ENCODE data around the gene APP. TPM values are rescaled to one million over a fixed set of nuclear protein-coding genes. Genes with fewer than 3 reads are reported as not detected.

APP gene
- total and polyA plus RNA-seq, 3 donors from 2014 or later, result 390 to 670 (median 409) TPM

DNA sequence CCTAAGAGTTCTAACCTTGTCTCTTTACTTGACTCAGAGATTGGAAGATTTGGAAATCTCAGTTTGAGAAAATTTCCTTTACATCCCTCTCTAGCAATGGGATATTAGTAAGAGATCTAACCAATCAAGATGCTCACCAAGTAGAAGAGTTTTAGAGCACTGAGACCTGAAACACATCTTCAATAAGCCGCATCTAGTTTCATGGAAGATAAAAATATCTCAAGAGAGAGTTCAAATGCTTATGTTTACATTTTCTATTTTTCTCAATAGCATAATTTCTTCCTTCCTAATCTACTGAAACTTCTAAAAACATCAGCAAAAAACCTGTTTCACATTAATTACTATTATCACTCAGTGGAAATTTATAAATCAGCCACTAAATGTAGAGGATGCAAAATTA is 165.1 kb downstream of the APP start:
- no peak overlapping the region for H3K27ac ChIP-seq
- no peaks in the 10 kb centered on the region for H3K27me3 ChIP-seq
- no peak overlapping the region for H3K4me3 ChIP-seq
- H3K36me3 ChIP-seq (ENCODE audit: low read depth, missing control alignments), result no peaks in the 10 kb centered on the region
- no peak for TF ChIP-seq POLR2A (IDR thresholded peaks at IDR 0.05)
- TF ChIP-seq, protein P1, sequence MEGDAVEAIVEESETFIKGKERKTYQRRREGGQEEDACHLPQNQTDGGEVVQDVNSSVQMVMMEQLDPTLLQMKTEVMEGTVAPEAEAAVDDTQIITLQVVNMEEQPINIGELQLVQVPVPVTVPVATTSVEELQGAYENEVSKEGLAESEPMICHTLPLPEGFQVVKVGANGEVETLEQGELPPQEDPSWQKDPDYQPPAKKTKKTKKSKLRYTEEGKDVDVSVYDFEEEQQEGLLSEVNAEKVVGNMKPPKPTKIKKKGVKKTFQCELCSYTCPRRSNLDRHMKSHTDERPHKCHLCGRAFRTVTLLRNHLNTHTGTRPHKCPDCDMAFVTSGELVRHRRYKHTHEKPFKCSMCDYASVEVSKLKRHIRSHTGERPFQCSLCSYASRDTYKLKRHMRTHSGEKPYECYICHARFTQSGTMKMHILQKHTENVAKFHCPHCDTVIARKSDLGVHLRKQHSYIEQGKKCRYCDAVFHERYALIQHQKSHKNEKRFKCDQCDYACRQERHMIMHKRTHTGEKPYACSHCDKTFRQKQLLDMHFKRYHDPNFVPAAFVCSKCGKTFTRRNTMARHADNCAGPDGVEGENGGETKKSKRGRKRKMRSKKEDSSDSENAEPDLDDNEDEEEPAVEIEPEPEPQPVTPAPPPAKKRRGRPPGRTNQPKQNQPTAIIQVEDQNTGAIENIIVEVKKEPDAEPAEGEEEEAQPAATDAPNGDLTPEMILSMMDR (IDR thresholded peaks at IDR 0.05), result no peak
- intact Hi-C loops (cut with DNase I; ENCODE audit: low total_unique reads), result no loop called here
- peaks cover 5% of the 10 kb centered on the region for H3K4me1 ChIP-seq
- WGBS, 2 donors, result 92 to 98% methylated on average over 1 of the region's 1 CpG
- no peak for DNase-seq
- no peaks in the 10 kb centered on the region for H3K9me3 ChIP-seq

DNA sequence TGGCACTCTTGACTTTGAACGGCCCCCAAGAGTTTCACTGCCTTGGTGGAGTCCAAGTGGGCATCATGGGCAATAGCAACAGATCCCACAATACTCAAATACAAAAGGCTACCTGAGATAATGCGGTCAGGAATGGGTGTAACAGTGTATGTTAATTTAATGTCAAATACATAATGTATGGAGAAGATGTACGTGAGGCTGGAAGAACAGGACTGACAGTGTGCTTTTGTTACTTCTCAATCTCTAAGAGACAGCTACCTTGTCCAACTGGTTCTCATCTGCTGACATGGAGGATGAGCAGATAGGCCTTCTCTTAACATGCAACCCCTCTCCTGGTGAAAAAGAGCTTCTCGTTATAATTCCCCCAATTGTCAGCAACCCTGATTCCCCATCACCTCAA is 167.2 kb downstream of the APP start:
- TF ChIP-seq, protein P1 (IDR thresholded peaks at IDR 0.05), result no peak
- TF ChIP-seq POLR2A (IDR thresholded peaks at IDR 0.05), result no peak
- Histone ChIP-seq H3K9me3 (no peaks in the 10 kb centered on the region), H3K27me3 (no peaks in the 10 kb centered on the region), H3K4me1 (peaks cover 5% of the 10 kb centered on the region), H3K27ac (no peak overlapping the region), H3K36me3 (ENCODE audit: low read depth, missing control alignments) (no peaks in the 10 kb centered on the region), H3K4me3 (no peak overlapping the region)
- intact Hi-C loops (cut with DNase I; ENCODE audit: low total_unique reads), result no loop called here
- no peak for DNase-seq
- WGBS, 2 donors, result 94 to 95% methylated on average over 4 of the region's 4 CpGs

DNA sequence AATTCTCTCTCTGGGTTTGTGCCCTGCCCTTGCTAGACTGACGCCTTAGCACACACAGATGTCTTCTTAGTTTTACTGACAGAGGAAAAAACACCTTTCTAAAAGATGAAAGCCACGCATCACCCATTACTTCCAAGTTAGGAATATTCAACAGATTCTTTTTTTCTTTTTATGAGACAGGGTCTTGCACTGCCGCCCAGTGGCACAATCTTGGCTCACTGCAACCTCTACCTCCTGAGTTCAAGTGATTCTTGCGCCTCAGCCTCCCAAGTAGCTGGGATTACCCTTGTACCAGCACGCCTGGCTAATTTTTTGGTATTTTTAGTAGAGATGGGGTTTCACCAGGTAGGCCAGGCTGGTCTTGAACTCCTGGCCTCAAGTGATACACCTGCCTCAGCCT is 169.2 kb downstream of the APP start:
- TF ChIP-seq POLR2A (IDR thresholded peaks at IDR 0.05), result no peak
- TF ChIP-seq, protein P1 (IDR thresholded peaks at IDR 0.05), result no peak
- WGBS, 2 donors, result 85 to 91% methylated on average over 5 of the region's 5 CpGs
- H3K36me3 ChIP-seq (ENCODE audit: low read depth, missing control alignments), result no peaks in the 10 kb centered on the region
- peaks cover under 1% of the 10 kb centered on the region for H3K4me1 ChIP-seq
- H3K27me3 ChIP-seq, result no peaks in the 10 kb centered on the region
- H3K9me3 ChIP-seq, result no peaks in the 10 kb centered on the region
- H3K27ac ChIP-seq, result no peak overlapping the region
- intact Hi-C loops (cut with DNase I; ENCODE audit: low total_unique reads), result no loop called here
- no peak for DNase-seq
- H3K4me3 ChIP-seq, result no peak overlapping the region

DNA sequence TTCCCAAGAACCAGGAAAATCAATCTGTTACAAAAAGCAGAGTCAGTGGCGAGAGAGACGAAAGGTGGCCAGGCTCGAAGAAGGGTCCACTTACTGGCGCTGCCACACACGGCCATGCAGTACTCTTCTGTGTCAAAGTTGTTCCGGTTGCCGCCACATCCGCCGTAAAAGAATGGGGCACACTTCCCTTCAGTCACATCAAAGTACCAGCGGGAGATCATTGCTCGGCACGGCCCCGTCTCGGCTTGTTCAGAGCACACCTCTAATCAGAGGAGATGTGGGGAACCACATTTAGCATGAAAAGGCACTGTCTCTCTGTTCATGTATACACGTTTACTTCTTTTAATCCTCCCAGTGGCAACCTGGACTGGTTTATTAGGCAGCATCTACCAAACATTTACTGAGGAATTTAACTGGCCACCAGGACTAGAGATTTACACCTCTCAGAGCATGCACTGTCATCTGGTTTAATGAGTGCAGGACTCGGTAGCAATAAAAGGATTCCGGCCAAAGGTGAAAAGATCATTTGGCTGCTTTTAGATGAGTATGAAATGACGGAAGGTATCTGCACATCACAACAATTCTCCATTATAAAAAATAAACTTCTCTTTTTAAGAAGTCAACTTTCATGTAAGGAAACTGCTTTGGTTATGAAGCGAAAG is 170.5 kb downstream of the APP start:
- DNase-seq, result no peak
- TF ChIP-seq, protein P1 (IDR thresholded peaks at IDR 0.05), result no peak
- TF ChIP-seq POLR2A (IDR thresholded peaks at IDR 0.05), result no peak
- WGBS, 2 donors, result 89% methylated on average over 19 of the region's 19 CpGs
- Histone ChIP-seq H3K36me3 (ENCODE audit: low read depth, missing control alignments) (no peaks in the 10 kb centered on the region), H3K4me1 (no peaks in the 10 kb centered on the region), H3K4me3 (no peak overlapping the region), H3K27ac (no peak overlapping the region), H3K9me3 (no peaks in the 10 kb centered on the region), H3K27me3 (no peaks in the 10 kb centered on the region)
- intact Hi-C loops (cut with DNase I; ENCODE audit: low total_unique reads), result no loop called here
